Neural cell (in vitro differentiated cells): ENCODE data around the gene ELP4. TPM values are rescaled to one million over a fixed set of nuclear protein-coding genes. Genes with fewer than 3 reads are reported as not detected.

ENCODE experiments used
- H2AFZ ChIP-seq: fragments of 200-600, 300-800 bp; sonication (generic), shearing (Covaris generic); 2 replicates; pipeline ENCODE4 v1.6.0; 2014; ENCODE audit warnings: low read depth, mild to moderate bottlenecking, antibody characterized with exemption, low read length, moderate library complexity
- H3F3A ChIP-seq: fragments of 200-600 bp; shearing (Covaris generic); 2 replicates; pipeline ENCODE4 v1.6.1; 2016; ENCODE audit warnings: mild to moderate bottlenecking, moderate library complexity, mixed read lengths, antibody characterized with exemption, low read length; ENCODE audit not compliant: insufficient read depth, poor library complexity, severe bottlenecking
- H3K27ac ChIP-seq: fragments of 200-600, 300-800 bp; sonication (generic), shearing (Covaris generic); 2 replicates; pipeline ENCODE4 v1.5.1; 2014; ENCODE audit warnings: mild to moderate bottlenecking, low read length, moderate library complexity
- H3K27me3 ChIP-seq: fragments of 300-800, 200-600 bp; sonication (generic), shearing (Covaris generic); 2 replicates; pipeline ENCODE4 v1.6.0; 2014; ENCODE audit warnings: mild to moderate bottlenecking, low read depth, low read length, moderate library complexity; ENCODE audit not compliant: insufficient read depth
- H3K36me3 ChIP-seq: fragments of 300-800, 200-600 bp; sonication (generic), shearing (Covaris generic); 2 replicates; pipeline ENCODE4 v1.5.1; 2014; ENCODE audit warnings: mild to moderate bottlenecking, antibody characterized with exemption, low read length, moderate library complexity; ENCODE audit not compliant: insufficient read depth
- H3K4me2 ChIP-seq: fragments of 300-800, 200-600 bp; sonication (generic), shearing (Covaris generic); 2 replicates; pipeline ENCODE4 v1.6.0; 2014; ENCODE audit warnings: mild to moderate bottlenecking, low read length
- H3K4me3 ChIP-seq: fragments of 300-800, 200-600 bp; sonication (generic), shearing (Covaris generic); 2 replicates; pipeline ENCODE4 v1.5.1; 2014; ENCODE audit warnings: mild to moderate bottlenecking, low read length, moderate library complexity
- H3K79me2 ChIP-seq: fragments of 200-600 bp; shearing (Covaris generic); replicated peaks from 2 replicates; pipeline ENCODE4 v1.6.0; 2014; ENCODE audit warnings: mild to moderate bottlenecking, low read length, moderate library complexity; ENCODE audit not compliant: insufficient read depth
- H3K9ac ChIP-seq: fragments of 300-800, 200-600 bp; sonication (generic), shearing (Covaris generic); 2 replicates; pipeline ENCODE4 v1.6.1; 2016; ENCODE audit warnings: mild to moderate bottlenecking, low read length, mixed read lengths
- H3K9me2 ChIP-seq: fragments of 200-600 bp; shearing (Covaris generic); 2 replicates; pipeline ENCODE4 v1.6.1; 2016; ENCODE audit warnings: mild to moderate bottlenecking, low read length, mixed read lengths; ENCODE audit not compliant: insufficient read depth
- H3K9me3 ChIP-seq: fragments of 200-600, 300-800 bp; sonication (generic), shearing (Covaris generic); 2 replicates; pipeline ENCODE4 v1.6.1; 2016; ENCODE audit warnings: mild to moderate bottlenecking, mixed run types, low read length, moderate library complexity, mixed read lengths
- H4K20me1 ChIP-seq: fragments of 200-600 bp; shearing (Covaris generic); 2 replicates; pipeline ENCODE4 v1.6.1; 2016; ENCODE audit warnings: mild to moderate bottlenecking, mixed run types; ENCODE audit not compliant: insufficient read depth
- CTCF ChIP-seq: fragments of 450-650 bp; IDR thresholded peaks from 2 replicates; pipeline ENCODE4 v1.5.1; 2014; ENCODE audit warnings: antibody characterized with exemption, mild to moderate bottlenecking, moderate library complexity; ENCODE audit not compliant: poor library complexity, severe bottlenecking
- EP300 ChIP-seq: fragments of 450-650 bp; conservative IDR thresholded peaks from 2 replicates; pipeline ENCODE4 v1.6.1; 2014; ENCODE audit warnings: antibody characterized with exemption, mild to moderate bottlenecking, moderate library complexity; ENCODE audit not compliant: poor library complexity, severe bottlenecking
- EZH2 ChIP-seq: fragments of 200-600, 300-800 bp; shearing (Covaris generic), sonication (generic); IDR thresholded peaks from 2 replicates; pipeline ENCODE4 v1.6.1; 2014; ENCODE audit warnings: antibody characterized with exemption, low read length, borderline replicate concordance, mild to moderate bottlenecking; ENCODE audit not compliant: insufficient read depth, poor library complexity, severe bottlenecking
- MXI1 ChIP-seq: fragments of 450-650 bp; conservative IDR thresholded peaks from 2 replicates; pipeline ENCODE4 v1.6.1; 2014; ENCODE audit warnings: antibody characterized with exemption, mild to moderate bottlenecking; ENCODE audit not compliant: poor library complexity, severe bottlenecking
- POLR2AphosphoS5 ChIP-seq: IDR thresholded peaks from 2 replicates; pipeline ENCODE4 v1.6.1; 2012
- RAD21 ChIP-seq: fragments of 450-650 bp; conservative IDR thresholded peaks from 2 replicates; pipeline ENCODE4 v1.6.1; 2014; ENCODE audit warnings: antibody characterized with exemption, mild to moderate bottlenecking, moderate library complexity
- REST ChIP-seq: IDR thresholded peaks from 2 replicates; pipeline ENCODE4 v1.6.1; 2012; ENCODE audit warnings: borderline replicate concordance
- SMC3 ChIP-seq: fragments of 450-650 bp; conservative IDR thresholded peaks from 2 replicates; pipeline ENCODE4 v1.6.1; 2014; ENCODE audit warnings: antibody characterized with exemption, mild to moderate bottlenecking, moderate library complexity; ENCODE audit not compliant: poor library complexity
- TAF1 ChIP-seq: IDR thresholded peaks from 2 replicates; pipeline ENCODE4 v1.6.1; 2012; ENCODE audit warnings: low read depth
- polyA plus RNA-seq: library from polyadenylated mRNA; depleted of rRNA; stranded (reverse); fragments of >200 nt; gene quantifications from 2 replicates; pipeline ENCODE4 v1.2.3, GENCODE V29; 2014

Gene ELP4
- polyA plus RNA-seq, 1 donor from 2014 or later: 30.4 TPM

GRCh38 chr11:31764766-31765165, 255.2 kb downstream of the ELP4 start:
- H3K4me3 ChIP-seq: no peak overlapping the region

GRCh38 chr11:31767066-31767465, 257.5 kb downstream of the ELP4 start:
- H3K9me3 ChIP-seq: no peaks in the 10 kb centered on the region
- no peak overlapping the region for H3K9ac ChIP-seq
- H3F3A ChIP-seq: no peaks in the 10 kb centered on the region
- H3K36me3 ChIP-seq: no peaks in the 10 kb centered on the region
- no peak overlapping the region for H2AFZ ChIP-seq
- no peaks in the 10 kb centered on the region for H3K79me2 ChIP-seq
- H3K4me2 ChIP-seq: no peak overlapping the region
- no peaks in the 10 kb centered on the region for H4K20me1 ChIP-seq
- no peaks in the 10 kb centered on the region for H3K27me3 ChIP-seq
- no peak overlapping the region for H3K27ac ChIP-seq
- no peaks in the 10 kb centered on the region for H3K9me2 ChIP-seq
- no peak overlapping the region for H3K4me3 ChIP-seq
- TF ChIP-seq TAF1 (no peak), CTCF (no peak), RAD21 (no peak), SMC3 (no peak), EZH2 (no peak), MXI1 (no peak), EP300 (no peak), POLR2AphosphoS5 (no peak)

More at GRCh38 chr11:31764766-31765165, 255.2 kb downstream of the ELP4 start:
- Histone ChIP-seq H3K27ac (no peak overlapping the region), H4K20me1 (no peaks in the 10 kb centered on the region), H3K9ac (no peak overlapping the region), H3K4me2 (no peak overlapping the region), H3K27me3 (no peaks in the 10 kb centered on the region), H3K36me3 (no peaks in the 10 kb centered on the region), H3K9me2 (no peaks in the 10 kb centered on the region), H3K9me3 (no peaks in the 10 kb centered on the region), H2AFZ (no peak overlapping the region), H3F3A (no peaks in the 10 kb centered on the region), H3K79me2 (no peaks in the 10 kb centered on the region)
- TF ChIP-seq TAF1 (no peak), RAD21 (no peak), REST (no peak), EP300 (no peak), POLR2AphosphoS5 (no peak), CTCF (no peak), SMC3 (no peak), MXI1 (no peak), EZH2 (no peak)
